NOMO-1 (cell line): ENCODE data around the gene SLC3A2.
"Not testable (repeated sequence)": the region's sequence is repeated elsewhere in the genome, so short reads cannot be mapped to it uniquely, and the experiment has no call there.

Source experiments
- DNase-seq, 2 experiments: peaks; one replicate each; lab custom pipeline; 2025; ENCODE audit not compliant: unreplicated experiment in 2 of 2; lab: John Stamatoyannopoulos, UW

Gene SLC3A2

DNA sequence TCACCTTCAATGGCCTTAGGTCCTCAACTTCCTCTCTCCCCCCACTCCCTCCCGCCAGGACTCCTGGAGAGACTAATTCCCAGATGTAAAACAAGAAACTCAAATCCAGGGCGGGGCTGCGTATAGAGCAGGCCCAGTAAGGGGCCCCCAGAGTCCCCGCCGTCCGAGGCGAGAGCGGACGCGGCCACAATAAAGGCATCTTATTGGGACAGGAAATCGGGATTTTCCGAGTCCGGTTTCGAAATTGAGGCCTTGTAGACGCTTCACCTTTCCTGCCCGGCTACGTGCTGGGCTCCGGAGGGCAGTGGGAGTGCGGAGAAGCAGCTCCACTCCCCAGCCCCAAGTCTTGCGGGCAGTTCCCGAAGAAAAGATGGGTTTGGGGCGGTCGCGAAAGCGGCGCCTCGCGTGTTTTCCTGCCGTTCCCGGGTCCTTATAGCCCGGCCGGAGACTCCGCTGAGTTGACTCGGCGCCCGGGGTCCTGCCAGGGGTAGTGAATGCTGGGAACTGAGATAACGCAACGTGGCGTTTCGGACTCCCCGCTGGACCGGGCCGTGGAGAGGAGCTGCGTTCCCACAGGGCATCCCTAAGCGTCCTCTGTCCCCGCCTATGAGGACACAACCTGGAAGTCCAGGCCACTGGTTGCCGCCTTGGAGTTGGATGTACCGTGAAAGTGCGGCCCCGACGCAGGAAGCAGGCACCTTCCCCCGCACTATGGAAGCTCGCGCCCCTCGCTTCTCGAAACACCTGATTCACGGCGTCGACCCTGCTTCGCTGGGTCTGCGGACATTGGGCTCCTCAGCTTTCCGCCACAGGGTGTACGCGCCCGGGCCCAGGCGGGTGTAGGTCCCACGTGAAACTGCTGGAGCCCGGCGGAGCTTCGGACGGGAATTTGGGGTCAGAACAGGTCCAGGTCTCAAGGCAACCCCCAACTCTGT, 45.3 kb downstream of the SLC3A2 start:
- DNase-seq, result no peak

DNA sequence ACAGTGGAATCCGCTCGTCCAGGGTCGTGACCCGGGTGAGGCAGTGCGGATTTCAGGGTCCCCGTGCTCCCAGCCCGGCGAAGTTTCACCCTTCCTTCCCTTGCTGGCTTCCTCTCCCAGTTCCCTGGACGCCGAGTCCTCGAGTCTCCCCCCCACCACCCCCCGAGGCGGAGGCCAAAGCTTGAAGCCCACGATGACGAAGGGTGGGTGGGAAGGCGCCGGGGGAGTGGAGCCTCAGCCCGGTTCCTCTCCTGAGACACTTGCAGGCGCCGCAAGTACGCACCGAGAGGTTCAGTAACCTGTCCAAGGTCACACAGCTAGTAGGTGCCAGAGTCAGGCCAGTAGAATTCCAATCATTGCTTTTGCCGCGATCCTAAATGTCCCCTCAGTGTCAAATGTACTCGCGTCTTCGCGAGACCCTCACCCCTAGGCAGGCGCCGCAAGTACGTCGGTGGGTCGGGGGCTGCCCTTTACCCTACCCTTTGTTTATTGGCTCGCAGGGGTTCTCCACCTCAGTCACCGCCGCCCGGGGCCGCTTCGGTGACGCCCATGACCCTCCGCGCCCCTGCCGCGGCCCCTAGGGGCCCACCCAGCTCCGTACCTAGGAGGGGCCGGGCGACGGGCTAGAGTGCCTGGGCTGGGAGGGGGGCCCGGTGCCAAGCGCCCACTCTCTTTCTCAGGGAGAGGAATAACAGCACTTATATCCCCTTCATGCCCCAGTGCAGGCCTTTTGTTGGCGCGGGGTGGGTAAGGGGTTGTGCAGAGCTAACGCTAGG, 46.2 kb downstream of the SLC3A2 start:
- no peak for DNase-seq

DNA sequence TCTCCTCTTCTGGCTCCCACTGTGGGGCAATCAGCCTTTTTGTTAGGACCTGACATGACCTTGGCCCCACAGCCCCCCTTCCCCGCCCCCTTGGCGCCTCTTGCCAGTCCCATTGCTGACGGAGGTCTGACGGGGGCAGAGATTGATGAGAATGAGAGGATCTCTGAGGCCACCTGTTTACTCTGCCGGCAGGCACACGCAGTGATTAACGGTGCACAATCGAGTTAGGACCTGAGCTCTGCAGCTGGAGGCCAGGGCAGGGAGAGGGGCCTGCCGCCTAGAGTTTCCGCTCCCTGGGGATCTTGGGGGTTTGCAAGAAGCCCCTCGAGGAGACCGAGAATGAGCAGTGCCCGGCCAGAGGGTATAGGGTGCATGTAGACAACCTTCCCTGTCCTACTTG, 47.3 kb downstream of the SLC3A2 start:
- no peak for DNase-seq

DNA sequence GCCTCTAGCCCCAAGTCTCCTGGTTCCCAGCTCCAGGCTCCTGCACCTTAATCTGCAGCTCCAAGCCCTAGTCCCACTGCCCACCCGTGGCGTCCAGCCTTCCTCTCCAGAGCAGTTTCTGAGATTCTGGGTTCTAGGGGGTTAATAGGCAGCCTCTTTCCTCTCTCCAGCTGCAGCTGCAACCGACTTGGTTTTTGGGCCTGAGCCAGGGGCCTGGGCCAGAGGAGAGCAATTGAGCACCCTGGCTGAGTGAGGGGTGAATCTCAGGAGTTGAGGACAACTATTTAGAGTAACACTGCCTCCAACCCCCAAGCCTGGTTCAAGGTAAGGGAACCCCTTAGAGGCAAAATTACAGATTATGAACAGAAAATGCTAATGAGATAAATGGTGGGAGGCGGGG, 49.5 kb downstream of the SLC3A2 start:
- no peak for DNase-seq

DNA sequence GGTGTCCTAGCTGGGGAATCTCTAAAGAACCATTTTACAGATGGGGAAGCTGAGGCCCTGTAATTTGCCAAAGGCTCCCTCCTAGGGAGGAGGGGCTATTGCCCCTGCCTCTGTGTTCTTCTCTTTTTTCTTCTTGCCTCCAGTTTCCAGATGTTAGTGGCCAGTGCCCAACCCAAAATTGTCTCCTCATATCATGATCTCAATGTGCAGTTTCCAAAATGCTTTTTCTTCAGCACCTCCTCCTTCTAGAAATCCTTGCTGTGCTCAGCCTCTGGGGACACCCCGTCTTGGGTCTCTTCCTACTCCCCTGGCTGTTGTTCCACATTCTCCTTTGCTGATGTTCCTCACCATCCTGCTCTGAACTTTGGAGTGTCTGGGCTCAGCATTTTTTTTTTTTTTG, 50.0 kb downstream of the SLC3A2 start:
- DNase-seq, result no peak

GRCh38 chr11:62931499-62932278, 51.0 kb downstream of the SLC3A2 start:
- DNase-seq, result no peak

DNA sequence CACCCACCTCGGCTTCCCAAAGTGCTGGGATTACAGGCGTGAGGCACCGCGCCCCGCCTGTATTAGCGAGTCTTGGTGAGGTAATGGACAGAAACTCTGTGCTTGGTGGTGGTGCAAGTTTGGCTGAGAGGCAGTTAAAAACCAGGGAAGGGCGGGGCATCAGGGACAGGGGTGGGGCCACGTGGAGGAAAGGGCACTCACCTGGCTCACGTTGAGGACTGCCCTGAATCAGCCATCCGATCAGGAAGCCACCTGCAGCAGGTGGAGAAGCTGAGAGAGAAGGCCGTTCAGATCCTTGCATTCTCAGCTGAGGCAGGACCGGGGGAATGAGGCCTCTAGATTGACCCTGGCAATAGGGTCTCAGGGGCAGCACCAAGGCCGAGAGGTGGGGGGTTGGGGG, 52.6 kb downstream of the SLC3A2 start:
- DNase-seq, result no peak

- no peak for DNase-seq
Measured at GRCh38 chr11:62933750-62934495, 53.2 kb downstream of the SLC3A2 start.

DNA sequence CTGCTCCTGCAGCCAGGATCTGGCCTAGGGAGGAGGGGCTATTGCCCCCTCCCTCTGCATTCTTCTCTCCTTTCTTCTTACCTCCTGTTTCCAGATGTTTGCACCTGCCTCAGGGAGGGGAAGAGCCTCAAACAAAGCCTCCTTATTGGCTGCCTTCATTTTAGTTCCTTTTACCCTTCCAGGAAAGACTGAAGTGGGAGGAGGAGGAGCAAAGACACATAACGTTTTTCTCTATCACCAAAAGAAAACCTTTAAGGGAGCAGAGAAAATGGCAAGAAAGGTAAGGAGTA, 53.7 kb downstream of the SLC3A2 start:
- DNase-seq, result no peak

GRCh38 chr11:62937528-62937927, 56.8 kb downstream of the SLC3A2 start:
- not testable (repeated sequence) for DNase-seq
